ENCODE measurements around the gene AZU1.
"Not testable (repeated sequence)": the region's sequence is repeated elsewhere in the genome, so short reads cannot be mapped to it uniquely, and the experiment has no call there.

Gene AZU1

DNA sequence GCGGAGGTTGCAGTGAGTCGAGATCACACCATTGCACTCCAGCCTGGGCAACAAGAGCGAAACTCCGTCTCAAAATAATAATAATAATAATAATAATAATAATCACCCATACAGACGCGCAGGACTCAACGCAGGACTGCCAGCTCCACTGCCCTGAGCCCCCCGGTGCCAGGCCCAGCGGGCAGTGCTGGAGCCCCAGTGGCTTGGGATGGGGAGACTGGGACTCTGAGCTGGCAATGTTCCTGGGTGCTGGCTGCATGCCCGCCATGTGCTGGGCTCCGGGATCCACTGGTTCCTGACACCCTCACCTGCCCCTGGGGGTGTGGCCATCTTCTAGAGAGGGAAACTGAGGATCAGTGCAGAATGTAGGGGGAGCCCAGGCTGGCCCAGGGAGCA lies 325 bp upstream of the AZU1 start:
- no peak for DNase-seq

DNA sequence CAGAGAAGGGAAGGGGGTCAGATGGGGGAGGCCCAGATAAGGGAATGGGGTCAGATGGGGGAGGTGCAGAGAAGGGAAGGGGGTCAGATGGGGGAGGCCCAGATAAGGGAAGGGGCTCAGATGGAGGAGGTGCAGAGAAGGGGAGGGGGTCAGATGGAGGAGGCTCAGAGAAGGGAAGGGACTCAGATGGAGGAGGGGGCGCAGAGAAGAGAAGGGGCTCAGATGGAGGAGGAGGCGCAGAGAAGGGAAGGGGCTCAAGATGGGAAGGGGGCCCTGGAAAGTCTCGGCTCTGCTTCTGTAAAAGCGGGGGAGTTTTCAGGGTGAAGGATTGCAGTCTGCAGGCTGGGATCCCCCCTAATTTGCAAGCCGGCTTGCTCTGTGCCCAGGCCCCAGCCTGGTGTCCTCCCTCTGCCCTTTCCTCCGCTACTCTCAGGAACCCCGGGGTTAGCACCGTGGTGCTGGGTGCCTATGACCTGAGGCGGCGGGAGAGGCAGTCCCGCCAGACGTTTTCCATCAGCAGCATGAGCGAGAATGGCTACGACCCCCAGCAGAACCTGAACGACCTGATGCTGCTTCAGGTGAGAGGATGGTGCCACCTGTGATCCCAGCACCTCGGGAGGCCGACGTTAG lies 1.6 kb downstream of the AZU1 start:
- DNase-seq: no peak

DNA sequence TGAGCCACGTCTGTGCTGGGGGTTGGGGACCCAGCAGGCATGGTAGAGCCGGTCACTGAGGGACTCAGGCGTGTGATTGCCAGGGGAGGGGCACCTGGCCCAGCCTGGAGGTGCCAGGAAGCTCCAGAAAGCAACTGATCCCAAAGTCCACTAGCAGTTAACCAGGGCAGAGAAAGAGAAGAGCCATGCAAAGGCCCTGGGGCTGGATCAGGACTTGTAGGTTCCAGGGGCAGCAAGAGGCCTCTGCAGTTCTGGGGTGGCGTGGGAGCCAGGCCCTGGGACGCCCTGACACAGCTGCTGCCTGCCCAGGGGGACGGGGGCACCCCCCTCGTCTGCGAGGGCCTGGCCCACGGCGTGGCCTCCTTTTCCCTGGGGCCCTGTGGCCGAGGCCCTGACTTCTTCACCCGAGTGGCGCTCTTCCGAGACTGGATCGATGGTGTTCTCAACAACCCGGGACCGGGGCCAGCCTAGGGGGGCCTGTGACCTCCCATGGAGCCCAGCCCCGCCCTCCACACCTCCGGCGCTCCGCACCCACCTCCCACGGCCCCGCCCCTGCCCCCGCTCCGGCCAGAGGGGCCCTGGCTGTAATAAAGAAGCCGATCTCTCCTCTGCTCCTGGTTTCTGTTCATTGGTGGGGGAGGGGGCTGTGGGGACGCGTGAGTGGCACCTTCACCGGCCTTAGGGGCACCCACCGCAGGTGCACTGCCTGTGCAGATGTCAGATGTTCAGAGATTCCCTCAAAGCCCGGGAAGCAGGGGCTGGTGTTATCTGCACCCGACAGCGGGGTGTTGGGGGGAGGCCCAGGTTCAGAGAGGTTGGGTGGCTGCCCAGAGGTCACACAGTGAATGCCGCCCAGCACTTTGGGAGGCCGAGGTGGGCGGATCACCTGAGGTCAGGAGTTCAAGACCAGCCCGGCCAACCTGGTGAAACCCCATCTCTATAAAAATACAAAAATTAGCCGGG lies 4.1 kb downstream of the AZU1 start:
- DNase-seq: no peak

DNA sequence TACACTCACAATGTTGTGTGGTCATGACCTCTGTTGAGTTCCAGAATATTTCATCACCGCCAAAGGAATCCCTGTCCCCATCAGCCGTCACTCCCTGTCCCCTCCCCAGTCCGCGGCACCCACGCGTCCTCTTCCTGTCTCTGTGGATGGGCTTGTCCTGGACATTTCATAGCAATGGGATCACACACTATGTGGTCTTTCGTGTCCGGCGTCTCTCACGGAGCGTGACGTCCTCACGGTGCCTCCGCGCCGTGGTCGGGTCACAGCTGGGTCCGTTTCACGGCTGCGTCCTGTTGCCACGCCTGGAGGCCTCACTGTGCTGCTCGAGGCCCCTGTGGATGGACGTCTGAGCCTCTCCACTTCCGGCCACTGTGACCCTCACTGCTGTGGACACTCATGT lies 6.6 kb downstream of the AZU1 start:
- DNase-seq: no peak

DNA sequence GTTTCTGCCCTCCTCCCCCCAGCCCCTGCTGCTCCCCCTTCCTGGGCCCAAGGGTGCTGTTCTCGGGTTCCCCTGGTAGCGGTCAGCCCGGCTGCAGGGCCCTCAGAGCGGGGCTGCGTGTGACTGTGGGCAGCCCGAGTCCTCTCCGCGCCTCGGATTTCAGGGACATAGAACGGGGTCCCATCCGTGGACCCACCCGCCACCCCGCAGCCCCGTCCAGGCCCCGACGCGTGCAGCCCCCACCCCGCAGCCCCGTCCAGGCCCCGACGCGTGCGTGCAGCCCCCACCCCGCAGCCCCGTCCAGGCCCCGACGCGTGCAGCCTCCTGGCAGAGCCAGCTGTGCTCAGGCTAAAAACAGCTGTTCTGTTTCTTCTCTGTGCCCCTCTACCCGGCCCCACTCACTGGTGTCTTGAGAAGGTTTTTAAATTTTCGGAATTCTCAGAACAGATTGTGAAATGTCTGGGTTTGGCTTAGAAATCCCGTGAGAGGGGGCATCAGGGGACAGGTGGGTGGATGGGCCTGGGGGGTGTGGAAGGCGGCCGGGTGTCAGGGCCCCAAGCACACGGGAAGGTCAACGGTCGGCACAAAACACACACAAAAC lies 7.7 kb downstream of the AZU1 start:
- DNase-seq: no peak

DNA sequence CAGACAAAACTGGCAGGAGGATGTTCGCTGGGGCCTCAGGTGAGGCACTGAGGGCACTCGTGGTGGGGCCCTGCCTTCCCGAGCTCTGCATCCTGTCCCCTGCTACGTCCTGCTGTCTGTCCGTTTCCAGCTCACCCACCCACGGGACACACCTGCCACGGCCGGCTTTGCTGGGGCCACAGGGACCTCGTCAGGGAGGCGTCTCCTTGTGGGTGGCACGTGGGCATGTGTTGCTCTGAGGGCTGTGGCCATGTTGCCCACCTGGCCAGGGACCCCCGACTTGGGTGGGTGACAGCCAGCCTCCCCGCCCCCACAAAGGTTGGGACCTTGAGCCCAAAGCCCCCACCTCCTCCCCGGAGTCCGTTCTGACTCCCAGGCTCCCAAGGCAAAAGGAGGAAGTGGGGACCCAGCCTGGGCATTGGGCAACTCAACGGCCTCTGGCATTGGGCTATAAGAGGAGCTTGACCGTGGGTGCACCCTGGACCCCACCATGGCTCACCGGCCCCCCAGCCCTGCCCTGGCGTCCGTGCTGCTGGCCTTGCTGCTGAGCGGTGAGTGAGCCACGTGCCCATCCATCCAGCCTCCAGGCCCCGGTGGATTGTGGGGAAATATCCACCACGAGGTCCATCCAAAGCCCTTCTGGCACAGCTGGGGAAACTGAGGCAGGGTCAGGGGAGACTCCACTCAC lies 13.0 kb downstream of the AZU1 start, which contains the start of gene PRTN3:
TSS of gene PRTN3 (plus strand) at position 481 of the 688 bp plus-strand sequence. CDS start at position 491, 10 bp downstream.
- DNase-seq: no peak

DNA sequence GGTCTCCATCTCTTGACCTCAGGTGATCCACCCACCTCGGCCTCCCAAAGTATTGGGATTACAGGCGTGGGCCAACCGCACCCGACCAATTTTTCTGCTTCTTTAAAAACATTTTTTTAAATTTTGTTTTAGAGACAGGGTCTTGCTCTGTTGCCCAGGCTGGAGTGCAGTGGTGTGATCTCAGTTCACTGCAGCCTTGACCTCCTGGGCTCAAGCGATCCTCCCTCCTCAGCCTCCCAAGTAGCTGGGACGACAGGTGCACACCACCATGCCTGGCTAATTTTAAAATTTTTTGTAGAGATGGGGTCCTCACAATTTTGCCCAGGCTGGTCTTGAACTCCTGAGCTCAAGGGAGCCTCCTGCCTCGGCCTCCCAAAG lies 15.2 kb downstream of the AZU1 start:
- DNase-seq: not testable (repeated sequence)

DNA sequence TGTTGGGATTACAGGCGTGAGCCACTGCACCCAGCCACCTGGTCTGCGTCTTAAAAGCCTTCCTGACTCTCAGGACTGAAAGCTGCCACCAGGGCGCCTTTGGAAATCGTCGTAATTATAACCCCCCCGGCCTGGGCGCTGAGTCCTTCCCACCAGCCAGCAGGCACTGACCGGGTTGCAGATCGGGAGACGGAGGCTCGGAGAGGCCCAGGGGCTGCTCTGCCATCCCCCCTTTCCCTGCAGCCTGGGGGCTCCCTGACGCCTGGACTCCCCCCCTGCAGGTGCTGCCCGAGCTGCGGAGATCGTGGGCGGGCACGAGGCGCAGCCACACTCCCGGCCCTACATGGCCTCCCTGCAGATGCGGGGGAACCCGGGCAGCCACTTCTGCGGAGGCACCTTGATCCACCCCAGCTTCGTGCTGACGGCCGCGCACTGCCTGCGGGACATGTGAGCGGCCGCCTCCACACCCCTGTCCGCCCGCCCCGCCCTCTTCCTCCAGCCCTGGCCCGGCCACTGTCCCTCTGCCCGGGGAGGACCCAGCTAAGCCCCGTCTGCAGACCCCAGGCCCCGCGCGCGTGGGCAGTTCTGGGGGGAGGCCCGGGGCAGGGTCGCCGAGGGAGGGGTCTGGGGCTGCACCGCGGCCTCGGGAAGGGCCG lies 15.7 kb downstream of the AZU1 start:
- DNase-seq: peak in 1 of 56 donors; percentile 52

DNA sequence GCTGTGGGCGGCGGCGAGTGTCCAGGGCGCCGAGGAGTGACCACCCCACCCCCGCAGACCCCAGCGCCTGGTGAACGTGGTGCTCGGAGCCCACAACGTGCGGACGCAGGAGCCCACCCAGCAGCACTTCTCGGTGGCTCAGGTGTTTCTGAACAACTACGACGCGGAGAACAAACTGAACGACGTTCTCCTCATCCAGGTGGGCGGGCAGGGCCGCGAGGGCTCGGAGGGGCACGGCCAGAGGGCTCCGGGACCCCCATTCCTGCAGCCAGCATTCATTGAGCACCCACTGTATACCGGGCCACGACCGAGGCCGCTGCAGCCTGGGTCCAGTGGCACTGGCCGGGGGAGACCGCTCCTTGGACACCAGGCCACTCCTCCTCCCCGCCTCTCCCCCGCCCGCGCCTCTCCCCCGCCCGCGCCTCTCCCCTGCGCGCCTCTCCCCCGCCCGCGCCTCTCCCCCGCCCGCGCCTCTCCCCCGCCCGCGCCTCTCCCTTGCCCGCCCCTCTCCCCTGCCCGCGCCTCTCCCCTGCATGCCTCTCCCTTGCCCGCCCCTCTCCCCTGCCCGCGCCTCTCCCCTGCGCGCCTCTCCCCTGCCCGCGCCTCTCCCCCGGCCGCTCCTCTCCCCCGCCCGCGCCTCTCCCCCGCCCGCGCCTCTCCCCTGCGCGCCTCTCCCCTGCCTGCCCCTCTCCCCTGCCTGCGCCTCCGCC lies 16.4 kb downstream of the AZU1 start:
- peak in 1 of 56 donors; percentile 52 for DNase-seq

DNA sequence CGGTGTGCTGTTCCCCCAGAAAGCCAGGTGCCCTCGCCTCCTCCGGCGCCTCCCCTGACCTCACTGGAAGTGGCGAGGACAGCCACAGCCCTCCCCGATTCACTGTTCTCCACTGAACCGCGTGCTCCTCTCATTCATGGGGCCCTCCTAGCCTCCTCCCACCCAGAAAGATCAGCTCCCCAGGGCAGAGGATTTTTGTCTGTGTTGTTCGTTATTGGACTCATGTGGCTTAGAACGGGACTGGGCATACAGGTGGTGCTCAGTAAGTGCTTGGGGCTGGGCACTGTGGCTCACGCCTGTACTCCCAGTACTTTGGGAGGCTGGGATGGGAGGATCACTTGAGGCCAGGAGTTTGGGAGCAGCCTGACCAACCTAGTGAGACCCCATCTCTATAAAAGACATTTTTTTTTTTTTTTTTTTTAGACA lies 16.9 kb downstream of the AZU1 start:
- no peak for DNase-seq

DNA sequence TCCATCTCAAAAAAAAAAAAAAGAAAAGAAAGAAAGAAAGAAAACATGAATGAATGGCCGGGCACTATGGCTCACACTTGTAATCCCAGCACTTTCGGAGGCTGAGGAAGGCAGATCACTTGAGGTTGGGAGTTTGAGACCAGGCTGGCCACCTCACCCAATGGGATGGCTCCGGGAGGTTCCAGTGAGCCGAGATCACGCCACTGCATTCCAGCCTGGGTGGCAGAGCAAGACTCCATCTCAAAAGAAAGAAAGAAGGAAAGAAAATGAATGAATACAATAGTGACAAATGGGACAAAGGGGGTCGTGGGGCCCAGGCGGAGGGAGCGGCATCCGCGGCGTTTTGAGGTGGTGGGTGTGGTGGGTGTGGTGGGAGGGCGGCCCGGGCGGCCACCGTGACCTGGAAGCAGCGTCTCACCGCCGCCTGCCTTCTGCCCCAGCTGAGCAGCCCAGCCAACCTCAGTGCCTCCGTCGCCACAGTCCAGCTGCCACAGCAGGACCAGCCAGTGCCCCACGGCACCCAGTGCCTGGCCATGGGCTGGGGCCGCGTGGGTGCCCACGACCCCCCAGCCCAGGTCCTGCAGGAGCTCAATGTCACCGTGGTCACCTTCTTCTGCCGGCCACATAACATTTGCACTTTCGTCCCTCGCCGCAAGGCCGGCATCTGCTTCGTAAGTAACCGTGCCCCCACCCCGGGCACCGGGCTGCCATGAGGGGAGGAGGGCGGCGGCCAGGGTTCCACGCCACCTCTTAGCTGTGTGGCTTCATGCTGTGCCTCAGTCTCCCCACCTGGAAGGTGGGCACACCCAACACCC lies 18.3 kb downstream of the AZU1 start:
- DNase-seq: no peak

DNA sequence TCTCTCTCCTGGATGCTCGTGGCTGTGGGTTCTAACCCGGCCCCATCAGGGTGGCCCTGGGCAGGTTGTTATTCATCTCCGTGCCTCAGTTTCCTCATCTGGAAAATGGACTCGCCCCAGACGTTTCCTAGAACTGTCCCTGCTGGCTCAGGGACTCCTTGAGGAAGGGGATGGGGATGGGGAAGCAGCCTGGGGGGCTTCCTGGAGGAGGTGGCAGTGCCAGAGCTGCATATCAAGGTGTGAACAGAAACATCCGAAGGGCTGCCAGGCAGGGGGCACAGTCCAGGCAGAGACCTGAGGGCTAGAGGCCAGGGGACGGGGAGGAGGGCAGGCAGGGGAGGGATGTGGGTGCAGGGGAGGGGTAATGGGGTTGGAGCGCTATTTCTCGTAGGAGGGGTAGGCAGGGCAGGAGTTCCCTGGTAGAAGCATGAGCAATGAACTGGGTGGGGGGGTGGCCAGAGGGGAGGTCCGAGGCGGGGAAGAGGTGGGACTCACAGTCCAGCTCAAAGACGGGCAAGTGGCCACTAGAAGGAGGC lies 20.8 kb downstream of the AZU1 start:
- DNase-seq: no peak

DNA sequence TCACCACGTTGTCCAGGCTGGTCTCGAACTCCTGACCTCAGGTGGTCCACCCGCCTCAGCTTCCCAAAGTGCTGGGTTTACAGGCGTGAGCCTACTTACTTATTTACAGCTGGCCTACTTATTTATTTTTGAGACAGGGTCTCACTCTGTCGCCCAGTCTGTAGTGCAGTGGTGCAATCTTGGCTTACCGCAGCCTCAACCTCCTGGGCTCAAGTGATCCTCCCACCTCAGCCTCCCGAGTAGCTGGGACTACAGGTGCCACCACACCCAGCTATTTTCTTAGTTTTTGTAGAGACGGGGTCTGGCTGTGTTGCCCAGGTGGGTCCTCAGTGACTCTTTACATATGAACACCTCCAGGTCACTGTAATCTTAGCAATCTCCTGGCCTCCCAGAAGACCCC lies 21.6 kb downstream of the AZU1 start:
- DNase-seq: not testable (repeated sequence)

DNA sequence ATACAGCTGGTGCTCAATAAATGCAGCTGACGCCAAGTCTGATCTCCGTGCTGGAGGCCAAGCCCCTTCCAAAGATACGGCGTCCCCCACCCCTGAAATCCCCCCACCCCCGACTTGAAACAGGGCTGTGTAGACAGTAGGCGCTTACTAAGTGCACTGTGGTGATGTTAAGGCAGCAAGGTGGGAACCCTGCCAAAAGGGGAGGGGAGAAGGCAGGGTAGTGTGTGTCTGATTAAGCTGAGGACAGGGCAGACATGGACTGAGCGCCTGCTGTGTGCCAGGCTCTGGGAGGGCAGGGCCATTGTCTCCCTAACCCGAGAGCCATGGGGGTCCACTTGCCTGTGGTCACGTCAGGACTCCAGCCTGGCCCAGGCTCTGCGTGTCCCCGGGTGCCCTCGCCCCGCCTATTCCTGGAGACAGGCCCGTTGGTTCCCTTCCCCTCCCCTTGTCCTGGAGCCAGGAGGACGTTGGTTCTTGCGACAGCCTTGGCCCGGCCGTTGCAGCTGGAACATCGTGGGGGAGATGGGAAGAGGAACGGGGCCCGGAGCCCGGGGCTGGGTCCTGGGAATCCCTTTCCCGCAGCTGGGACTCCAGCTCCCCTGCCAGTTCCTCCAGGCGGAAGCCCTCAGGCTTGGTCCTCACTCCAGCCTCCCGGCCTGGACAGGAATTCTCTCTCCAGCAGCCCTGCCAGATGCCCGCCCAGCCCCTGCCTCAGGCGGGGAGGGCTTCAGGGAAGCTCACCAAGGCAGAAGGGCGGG lies 22.8 kb downstream of the AZU1 start:
- DNase-seq: peak in 17 of 56 donors; percentile 6 to 65 (median 28)

DNA sequence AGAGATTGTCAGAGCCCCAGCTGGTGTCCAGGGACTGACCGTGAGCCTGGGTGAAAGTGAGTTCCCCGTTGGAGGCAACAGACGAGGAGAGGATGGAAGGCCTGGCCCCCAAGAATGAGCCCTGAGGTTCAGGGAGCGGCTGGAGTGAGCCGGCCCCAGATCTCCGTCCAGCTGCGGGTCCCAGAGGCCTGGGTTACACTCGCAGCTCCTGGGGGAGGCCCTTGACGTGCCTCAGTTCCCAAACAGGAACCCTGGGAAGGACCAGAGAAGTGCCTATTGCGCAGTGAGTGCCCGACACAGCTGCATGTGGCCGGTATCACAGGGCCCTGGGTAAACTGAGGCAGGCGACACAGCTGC lies 23.3 kb downstream of the AZU1 start:
- DNase-seq: no peak

DNA sequence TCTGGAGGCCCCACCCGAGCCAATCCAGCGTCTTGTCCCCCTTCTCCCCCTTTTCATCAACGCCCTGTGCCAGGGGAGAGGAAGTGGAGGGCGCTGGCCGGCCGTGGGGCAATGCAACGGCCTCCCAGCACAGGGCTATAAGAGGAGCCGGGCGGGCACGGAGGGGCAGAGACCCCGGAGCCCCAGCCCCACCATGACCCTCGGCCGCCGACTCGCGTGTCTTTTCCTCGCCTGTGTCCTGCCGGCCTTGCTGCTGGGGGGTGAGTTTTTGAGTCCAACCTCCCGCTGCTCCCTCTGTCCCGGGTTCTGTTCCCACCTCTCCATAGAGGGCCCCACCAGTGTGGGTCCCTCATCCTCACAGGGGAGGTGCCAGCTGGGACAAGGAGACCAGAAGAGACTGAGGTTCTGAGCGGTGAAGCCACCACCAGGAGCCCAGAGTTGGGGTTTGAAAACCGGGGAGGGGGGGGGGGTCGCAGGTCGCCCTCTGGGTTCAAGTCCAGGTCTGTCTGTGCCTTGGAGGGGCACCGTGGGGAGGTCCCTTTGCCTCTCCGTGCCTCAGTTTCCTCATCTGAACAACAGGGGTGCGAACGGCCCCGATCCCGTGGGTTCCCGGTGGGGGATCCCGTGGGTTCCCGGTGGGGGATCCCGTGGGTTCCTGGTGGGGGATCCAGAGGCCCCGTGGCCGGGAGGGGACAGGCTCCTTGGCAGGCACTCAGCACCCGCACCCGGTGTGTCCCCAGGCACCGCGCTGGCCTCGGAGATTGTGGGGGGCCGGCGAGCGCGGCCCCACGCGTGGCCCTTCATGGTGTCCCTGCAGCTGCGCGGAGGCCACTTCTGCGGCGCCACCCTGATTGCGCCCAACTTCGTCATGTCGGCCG lies 24.7 kb downstream of the AZU1 start, which contains the start of gene ELANE:
TSS of gene ELANE (plus strand) at position 168 of the 878 bp plus-strand sequence. CDS start at position 194, 26 bp downstream.
- no peak for DNase-seq

DNA sequence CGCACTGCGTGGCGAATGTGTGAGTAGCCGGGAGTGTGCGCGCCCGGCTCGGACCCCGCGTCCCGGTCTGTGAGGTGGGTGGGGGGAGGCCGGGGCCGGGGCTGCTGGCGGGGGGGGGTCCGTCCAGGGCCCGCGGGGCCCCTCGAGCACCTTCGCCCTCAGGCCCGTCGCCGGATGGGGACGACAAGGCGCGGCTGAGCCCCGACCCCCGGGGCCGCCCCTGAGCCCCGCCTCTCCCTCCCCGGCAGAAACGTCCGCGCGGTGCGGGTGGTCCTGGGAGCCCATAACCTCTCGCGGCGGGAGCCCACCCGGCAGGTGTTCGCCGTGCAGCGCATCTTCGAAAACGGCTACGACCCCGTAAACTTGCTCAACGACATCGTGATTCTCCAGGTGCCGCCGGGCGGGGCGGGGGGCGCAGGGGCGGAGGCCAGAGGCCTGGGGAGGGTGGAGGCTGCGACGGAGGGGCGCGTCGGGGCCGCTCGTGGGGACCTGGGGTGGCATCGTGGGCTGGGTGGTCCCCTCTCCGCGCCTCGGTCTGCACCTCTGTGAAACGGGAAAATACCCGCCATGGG lies 25.5 kb downstream of the AZU1 start:
- no peak for DNase-seq
